Gastroesophageal sphincter (tissue), 3 donors: ENCODE measurements around the gene THRB.

Source experiments
- EP300 ChIP-seq: sonication (generic); formaldehyde crosslinking; IDR thresholded peaks from one replicate; pipeline ENCODE4 v1.6.1; 2017; ENCODE audit warnings: antibody characterized with exemption, mild to moderate bottlenecking
- POLR2A ChIP-seq, 2 donors: fragments of 450-650 bp; IDR thresholded peaks; one replicate each; pipeline ENCODE4 v1.6.1; 2017; ENCODE audit warnings: antibody characterized with exemption in 2 of 2, mild to moderate bottlenecking in 2 of 2, moderate library complexity in 1 of 2
- POLR2AphosphoS5 ChIP-seq: sonication (generic); formaldehyde crosslinking; IDR thresholded peaks from one replicate; pipeline ENCODE4 v1.6.1; 2017; ENCODE audit warnings: antibody characterized with exemption
- TF ChIP-seq, protein P1 (sequence below), 4 experiments: fragments of 200-600 bp in 2 of 4; fragments of 450-650 bp in 2 of 4; sonication (generic) in 1 of 4; IDR thresholded peaks; one replicate each; pipeline ENCODE4 v1.5.1; 2017 to 2019; ENCODE audit warnings: antibody characterized with exemption in 4 of 4, mild to moderate bottlenecking in 2 of 4, moderate library complexity in 2 of 4

DNA sequence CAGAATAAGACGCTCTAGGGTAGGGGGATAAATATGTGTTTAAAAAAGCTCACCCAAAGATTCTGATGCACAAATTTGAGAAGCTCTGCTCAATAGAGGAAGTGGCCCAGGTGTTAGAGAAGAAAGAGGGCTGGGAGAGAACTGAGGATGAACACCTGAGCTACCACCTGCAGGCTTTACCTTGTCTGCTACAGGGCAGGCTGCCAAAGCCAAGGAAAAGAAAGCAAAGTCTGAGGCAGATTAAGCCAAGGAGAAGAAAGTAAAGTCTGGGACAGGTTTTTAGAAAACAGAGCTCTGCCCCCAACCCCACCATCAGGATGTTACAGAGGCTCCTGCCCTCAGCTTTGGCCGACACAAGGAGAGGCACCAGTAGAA lies 92.9 kb downstream of the THRB start:
- TF ChIP-seq, protein P1, sequence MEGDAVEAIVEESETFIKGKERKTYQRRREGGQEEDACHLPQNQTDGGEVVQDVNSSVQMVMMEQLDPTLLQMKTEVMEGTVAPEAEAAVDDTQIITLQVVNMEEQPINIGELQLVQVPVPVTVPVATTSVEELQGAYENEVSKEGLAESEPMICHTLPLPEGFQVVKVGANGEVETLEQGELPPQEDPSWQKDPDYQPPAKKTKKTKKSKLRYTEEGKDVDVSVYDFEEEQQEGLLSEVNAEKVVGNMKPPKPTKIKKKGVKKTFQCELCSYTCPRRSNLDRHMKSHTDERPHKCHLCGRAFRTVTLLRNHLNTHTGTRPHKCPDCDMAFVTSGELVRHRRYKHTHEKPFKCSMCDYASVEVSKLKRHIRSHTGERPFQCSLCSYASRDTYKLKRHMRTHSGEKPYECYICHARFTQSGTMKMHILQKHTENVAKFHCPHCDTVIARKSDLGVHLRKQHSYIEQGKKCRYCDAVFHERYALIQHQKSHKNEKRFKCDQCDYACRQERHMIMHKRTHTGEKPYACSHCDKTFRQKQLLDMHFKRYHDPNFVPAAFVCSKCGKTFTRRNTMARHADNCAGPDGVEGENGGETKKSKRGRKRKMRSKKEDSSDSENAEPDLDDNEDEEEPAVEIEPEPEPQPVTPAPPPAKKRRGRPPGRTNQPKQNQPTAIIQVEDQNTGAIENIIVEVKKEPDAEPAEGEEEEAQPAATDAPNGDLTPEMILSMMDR (IDR thresholded peaks at IDR 0.05) = no peak
- TF ChIP-seq POLR2AphosphoS5 (no peak), EP300 (no peak), POLR2A (IDR thresholded peaks at IDR 0.05) (no peak)
